CD1c-positive myeloid dendritic cell (primary cell): ENCODE data around the gene FOS.

Experiments
- DNase-seq: peaks from one replicate; pipeline ENCODE4 v3.0.0-alpha.2; 2016; ENCODE audit errors: extremely low spot score

The FOS gene

DNA sequence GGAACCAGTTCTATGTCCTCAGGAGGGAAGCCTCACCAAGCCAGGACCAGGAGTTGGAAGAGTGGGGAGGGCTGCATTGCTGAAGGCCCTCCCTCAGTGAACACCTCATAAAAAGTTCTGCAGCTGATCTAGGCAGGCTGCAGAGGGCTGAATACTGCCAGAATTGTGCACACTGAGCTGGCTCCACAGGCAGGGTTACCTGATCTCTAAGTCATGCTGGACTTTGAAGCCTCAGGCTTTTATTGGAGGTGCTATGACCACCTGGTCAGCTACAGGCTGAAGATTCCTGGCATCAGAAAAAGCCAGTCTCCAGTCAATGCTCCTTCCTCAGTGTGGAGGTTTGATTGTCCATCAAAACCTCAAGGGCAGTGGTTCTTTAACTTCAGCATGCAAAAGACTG, 39.7 kb downstream of the FOS start:
- DNase-seq: no peak

DNA sequence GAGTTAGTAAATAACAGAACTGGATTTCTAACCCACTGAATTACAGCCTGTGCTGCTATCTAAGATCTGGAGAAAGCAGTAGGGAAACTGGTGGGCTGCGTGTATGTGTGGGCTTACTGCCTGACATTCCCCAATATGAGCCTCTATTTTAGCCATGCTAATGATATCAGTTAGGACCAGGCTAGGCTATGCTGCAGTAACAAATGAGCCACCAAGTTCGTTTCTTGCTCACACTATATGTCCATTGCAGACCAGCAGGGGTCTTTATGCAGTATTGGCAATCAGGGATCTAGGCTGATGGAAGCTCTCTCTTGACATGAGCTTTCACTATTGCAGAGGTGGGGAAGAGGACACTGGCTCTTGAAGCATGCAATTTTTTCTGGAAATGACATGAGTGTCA, 40.4 kb downstream of the FOS start:
- DNase-seq: no peak

DNA sequence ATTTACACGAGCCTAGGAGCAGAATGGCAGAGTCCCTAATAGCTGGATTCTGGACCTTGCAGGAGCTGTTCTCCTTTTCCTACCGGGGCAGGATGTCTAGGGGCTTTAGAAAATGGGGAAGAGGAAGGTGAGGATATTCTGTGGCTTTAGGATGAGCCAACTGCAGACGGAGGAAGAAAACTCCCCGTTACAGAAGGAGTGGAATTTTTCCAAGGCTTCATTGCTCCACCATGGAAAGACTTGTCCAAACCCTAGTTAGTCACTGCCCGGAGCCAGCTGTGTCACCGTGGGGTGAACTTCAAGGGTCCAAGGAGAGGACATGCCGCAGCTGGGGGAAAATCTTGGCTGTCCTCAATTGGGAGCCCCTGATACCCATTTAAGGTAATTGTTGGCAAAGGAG, 41.6 kb downstream of the FOS start:
- DNase-seq: no peak

GRCh38 chr14:75322746-75323145, 44.1 kb downstream of the FOS start:
- DNase-seq: no peak

DNA sequence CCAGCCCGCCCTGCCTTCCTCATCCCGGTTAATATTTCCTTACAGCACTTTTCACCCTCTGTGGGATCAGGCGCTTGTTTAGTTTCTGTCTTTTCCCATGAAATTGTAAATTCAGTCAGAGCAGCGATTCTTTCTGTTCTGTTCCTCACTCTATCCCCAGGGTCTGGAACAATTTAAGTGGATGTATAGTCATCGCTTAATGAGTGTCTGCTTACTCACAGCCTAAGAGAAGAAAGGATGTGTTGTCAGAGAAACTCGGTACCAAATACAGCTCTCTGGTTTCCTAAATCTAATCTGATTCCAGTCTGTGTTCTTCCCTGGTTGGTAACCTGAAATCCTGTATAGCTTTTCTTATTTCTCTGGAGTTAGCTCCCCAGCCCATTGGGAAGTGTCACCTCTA, 44.9 kb downstream of the FOS start:
- no peak for DNase-seq

- DNase-seq: peak; percentile 29
Observed at GRCh38 chr14:75328558-75329155, 50.0 kb downstream of the FOS start.

GRCh38 chr14:75329369-75329768, 50.7 kb downstream of the FOS start:
- DNase-seq: no peak

GRCh38 chr14:75331471-75331870, 52.8 kb downstream of the FOS start:
- DNase-seq: peak; percentile 34
